DMS53 (cell line): Measurements from ENCODE around the gene MAPRE3.

ENCODE experiments used
- DNase-seq: peaks from one replicate; lab custom pipeline; 2025; lab: John Stamatoyannopoulos, UW

MAPRE3 gene

GRCh38 chr2:27040282-27040681, 69.8 kb downstream of the MAPRE3 start:
- DNase-seq: no peak

GRCh38 chr2:27041752-27042151, 71.3 kb downstream of the MAPRE3 start:
- DNase-seq: no peak

GRCh38 chr2:27042159-27042661, 71.8 kb downstream of the MAPRE3 start:
- DNase-seq: peak; percentile 32

DNA sequence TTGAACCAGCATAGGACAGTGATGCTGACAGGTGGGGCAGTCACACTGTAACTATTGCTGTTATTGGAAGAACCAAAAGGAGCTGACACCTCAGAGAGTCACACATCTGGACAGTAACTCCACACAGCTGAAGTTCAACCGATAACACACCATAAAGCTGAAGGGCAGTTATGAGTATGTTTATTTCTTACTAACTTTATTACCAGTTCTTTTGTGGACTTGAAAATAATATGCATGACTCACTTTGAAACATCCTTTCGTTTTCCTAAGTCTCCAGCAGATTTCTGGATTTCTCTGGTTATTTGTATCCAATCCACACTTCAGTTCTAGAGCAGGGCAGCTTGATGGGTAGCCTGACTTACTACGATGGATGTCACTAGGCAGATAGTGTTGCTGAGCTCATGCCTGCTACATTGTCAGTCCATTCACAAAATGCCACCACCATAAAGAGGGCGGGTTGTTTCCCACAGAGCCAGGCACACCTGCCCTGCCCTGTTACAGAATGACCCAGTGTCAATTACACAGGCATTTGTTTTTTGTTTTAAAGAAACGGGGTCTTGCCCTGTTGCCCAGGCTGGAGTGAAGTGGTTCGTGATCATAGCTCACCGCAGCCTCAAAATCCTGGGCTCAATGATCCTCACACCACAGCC, 72.7 kb downstream of the MAPRE3 start:
- DNase-seq: no peak

GRCh38 chr2:27049422-27050280, 79.2 kb downstream of the MAPRE3 start:
- peak; percentile 36 for DNase-seq

DNA sequence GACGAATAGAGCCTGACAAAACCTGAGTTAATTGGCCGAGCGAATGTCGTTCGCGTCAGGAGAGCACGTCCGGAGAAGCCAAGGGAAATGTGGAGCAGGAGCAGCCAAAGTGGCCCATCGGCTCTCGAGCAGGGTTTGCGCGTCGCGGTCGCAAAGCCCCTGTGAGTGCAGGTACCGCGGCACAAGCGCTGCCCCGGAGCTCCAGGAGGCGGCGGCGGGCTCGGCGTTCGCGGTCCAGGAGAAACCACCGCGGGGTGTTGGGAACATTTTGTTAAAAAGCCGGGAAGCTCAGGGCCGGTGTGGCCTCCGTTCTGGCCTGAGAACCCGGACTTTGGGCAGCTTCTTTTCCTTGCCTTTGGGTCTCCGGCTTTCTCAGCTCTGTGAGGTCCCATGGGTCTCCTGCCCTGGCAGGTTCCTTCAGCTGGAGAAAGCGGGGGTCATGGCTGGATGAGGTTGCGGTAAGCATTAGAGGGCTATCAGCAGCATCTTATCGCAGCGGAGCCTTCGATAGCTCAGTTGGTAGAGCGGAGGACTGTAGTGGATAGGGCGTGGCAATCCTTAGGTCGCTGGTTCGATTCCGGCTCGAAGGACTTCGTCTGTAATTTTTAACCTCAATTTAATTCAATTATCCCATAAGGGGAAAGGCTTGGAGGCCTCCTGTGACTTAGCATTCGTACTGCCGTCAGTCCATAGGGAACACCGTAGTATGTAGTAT, 80.0 kb downstream of the MAPRE3 start:
- peak; percentile 94 for DNase-seq

DNA sequence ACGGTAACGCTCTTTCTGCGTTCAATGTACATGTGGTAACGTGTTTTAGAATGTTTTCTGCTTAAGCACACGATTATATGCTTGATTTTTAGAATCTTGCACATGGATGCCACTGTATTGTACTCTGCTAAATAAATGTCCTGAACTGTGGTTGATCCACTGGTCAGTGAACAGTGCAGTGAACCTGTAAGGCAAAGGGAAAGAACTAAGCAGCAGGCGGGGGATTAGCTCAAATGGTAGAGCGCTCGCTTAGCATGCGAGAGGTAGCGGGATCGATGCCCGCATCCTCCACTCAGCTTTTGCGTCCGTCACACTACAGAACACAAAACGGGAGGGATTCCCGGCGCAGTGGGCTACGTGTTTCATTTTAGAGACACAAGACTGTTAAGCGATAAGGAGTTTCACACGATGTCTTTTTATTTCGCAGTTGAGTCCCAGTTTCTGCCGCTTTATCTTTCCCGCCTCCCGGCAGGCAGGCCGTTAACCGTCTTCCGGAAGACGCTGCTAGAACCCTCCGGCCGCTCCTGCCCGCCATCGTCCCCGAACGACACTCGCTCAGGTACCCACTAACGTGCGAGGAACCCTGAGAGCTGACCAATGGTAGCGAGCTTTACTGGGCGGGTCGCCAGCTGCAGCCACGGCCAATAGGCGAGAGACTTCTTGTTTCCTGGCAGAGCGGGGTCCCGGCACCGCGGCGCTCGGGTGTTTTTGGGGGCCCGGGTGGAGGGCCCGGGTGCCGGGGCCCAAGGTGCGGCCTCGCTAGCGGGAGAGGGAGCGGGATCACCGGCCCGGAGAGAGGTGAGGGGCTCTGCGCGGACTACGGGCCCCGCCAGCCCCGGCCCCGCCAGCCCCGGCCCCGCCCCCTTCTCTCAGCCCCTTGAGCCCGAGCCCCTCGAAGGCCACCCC, 80.8 kb downstream of the MAPRE3 start, which contains the start of gene AGBL5:
TSS of gene AGBL5 (plus strand) at position 673 of the 906 bp plus-strand sequence. CDS start 1,291 bp downstream, outside the sequence.
- peak; percentile 94 for DNase-seq

- DNase-seq: peak; percentile 49
These were observed 81.6 kb downstream of the MAPRE3 start for GRCh38 chr2:27051902-27052645.

GRCh38 chr2:27053321-27053720, 82.9 kb downstream of the MAPRE3 start:
- no peak for DNase-seq

DNA sequence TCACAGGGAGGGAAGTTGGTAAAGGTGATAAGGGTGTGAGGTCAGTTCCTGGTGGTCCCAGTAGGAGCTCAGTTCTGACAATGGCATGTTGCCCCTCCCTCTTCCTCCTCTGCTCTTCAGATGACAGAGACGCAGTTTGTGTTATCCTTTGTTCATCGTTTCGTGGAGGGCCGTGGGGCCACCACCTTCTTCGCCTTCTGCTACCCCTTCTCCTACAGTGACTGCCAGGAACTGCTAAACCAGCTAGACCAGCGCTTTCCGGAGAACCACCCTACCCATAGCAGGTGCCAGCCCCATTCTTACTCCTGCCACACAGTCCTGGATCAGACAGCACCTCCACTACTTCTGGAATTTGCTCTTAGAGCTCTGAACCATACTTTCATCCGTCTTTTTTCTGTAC, 83.3 kb downstream of the MAPRE3 start:
- DNase-seq: no peak

DNA sequence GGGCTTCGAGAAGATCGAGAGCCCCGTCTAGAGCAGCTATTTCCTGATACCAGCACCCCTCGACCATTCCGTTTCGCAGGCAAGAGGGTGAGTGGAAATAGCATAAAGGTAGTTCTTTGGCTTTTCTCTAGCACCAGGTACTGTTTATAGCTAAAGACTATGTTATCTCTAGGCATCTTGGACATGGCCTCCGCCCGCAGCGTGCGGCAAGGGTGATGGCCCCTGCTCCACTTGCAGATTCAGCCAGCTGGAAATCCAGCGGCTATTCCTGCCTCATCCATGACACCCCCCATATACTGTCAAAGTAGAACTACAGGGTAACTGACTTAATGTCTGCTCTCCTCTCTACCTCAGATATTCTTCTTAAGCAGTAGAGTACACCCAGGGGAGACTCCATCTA, 84.3 kb downstream of the MAPRE3 start:
- DNase-seq: no peak

- no peak for DNase-seq
These were observed 86.7 kb downstream of the MAPRE3 start for GRCh38 chr2:27057184-27057583.

- no peak for DNase-seq
These were observed 87.8 kb downstream of the MAPRE3 start for GRCh38 chr2:27058210-27058609.

DNA sequence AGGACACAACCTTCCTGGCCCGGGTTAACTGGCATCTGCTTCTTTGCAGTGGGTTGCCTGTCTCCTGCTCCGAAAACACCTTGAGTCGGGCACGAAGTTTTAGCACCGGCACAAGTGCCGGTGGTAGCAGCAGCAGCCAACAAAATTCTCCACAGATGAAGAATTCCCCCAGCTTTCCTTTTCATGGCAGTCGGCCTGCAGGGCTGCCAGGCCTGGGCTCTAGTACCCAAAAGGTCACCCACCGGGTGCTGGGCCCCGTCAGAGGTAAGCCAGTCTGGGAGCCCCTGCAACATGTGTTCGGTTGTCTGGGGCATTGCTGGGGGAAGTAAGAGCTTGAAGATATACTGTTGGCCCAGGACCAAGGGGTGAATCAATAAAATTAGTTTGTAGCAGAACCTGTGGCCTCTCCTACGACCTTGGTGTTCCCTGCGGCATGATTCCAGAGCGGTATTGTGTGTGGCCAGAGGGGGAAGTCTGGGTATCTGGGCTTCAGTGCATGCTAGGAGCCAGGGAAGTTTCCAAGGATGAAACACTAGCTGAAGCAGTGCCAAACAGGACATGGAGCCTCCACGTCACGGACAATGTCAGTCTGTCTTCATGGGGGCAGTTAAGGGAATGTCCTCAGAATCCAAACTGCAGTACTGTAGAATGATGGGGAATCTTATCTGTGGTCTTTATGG, 88.8 kb downstream of the MAPRE3 start:
- no peak for DNase-seq

GRCh38 chr2:27060323-27060722, 89.9 kb downstream of the MAPRE3 start:
- DNase-seq: no peak

DNA sequence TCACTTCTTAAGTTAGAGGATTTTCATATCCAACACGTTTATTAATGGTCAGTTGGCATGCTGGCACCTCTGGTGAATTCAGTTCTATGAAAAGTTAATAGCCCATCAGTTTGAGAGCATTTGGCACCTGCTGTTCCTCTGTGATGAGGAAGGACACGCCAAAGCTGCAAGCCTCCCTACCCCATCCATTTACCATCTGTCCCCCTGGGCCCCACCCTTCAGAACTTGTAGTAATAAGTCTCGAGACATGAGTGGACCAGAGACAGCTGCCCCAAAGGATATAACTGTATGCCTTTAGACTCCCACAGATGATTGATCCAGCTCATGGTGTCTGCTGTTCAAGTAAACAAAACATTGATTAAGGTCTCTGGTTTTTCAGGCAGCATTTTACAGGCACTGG, 94.7 kb downstream of the MAPRE3 start:
- no peak for DNase-seq

- no peak for DNase-seq
These were observed 96.9 kb downstream of the MAPRE3 start for GRCh38 chr2:27067385-27067784.

DNA sequence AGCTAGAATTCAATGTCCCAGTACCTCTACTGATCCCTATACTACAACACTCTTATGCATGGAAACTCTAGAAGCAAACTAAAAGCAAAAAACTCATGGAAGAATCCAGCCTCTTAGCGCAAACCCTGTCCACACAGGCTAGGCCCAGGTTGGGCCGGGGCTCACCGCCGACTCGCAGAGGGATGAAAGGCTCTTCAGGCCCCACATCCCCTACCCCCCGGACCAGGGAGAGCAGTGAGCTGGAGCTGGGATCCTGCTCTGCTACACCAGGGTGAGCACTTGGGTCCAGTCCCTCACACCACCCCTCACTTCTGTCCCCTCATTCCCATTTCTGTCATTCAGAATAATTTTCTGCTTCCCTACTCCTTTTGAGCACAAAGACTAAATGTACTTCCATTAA, 99.0 kb downstream of the MAPRE3 start:
- no peak for DNase-seq

DNA sequence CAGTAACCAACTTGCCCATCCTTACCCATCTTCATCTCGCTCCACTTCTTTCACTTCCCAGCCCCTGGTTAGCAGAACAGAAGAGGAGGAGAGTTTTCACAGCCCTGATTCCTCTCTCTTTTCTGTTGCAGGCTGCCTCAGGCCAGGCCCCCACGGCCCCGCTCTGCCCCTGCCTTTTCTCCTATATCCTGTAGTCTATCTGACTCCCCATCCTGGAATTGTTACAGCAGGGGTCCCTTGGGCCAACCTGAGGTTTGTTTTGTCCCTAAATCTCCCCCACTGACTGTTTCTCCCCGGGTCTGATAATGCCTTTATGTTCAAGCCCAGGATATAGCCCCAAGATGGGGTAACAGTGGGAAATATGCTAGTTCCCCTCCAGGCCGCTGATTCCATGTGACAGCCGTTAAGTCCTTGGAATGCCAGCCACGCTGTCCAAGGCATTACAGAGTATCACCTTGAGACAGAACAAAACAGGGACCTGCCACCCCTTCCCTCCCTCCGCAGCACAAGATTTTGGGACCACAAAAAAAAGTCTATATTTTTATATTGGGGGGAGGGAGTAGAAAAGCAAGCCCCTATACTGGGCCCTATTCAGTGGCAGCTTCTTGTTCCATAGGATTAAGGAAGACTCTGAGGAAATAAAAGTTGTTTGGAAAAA, 99.7 kb downstream of the MAPRE3 start:
- DNase-seq: no peak
